BLaER1 treated with 17β-estradiol and CSF1 and Interleukin-3, amounts not matched to agents 10 nM and 100 nM (cell line): ENCODE data around the gene SP4.

ENCODE experiments used
- H3K27ac ChIP-seq, 11 experiments: shearing (Covaris generic); formaldehyde crosslinking; 2 replicates each; pipeline ENCODE4 v1.8.1; 2022
- H3K27me3 ChIP-seq, 11 experiments: shearing (Covaris generic); formaldehyde crosslinking; 2 replicates each; pipeline ENCODE4 v1.8.1; 2022
- H3K36me3 ChIP-seq, 11 experiments: shearing (Covaris generic); formaldehyde crosslinking; 2 replicates each; pipeline ENCODE4 v1.8.1; 2022
- H3K4me1 ChIP-seq, 10 experiments: shearing (Covaris generic); formaldehyde crosslinking; 2 replicates each; pipeline ENCODE4 v1.8.1; 2022
- H3K4me2 ChIP-seq, 11 experiments: shearing (Covaris generic); formaldehyde crosslinking; 2 replicates each; pipeline ENCODE4 v1.8.1; 2022
- H3K4me3 ChIP-seq, 10 experiments: shearing (Covaris generic); formaldehyde crosslinking; 2 replicates each; pipeline ENCODE4 v1.8.1; 2022
- H3K9ac ChIP-seq, 11 experiments: shearing (Covaris generic); formaldehyde crosslinking; 2 replicates each; pipeline ENCODE4 v1.8.1; 2022
- H3K9me3 ChIP-seq, 11 experiments: shearing (Covaris generic); formaldehyde crosslinking; replicated peaks in 1 of 11; 2 replicates each; pipeline ENCODE4 v1.8.1; 2022
- H4K20me1 ChIP-seq, 11 experiments: shearing (Covaris generic); formaldehyde crosslinking; 2 replicates each; pipeline ENCODE4 v1.8.1; 2022
- Cebpa-rat ChIP-seq, 11 experiments: shearing (Covaris generic); IDR thresholded peaks; 2 replicates each; pipeline ENCODE4 v1.8.1; 2022

Gene SP4

GRCh38 chr7:21429021-21429420, 1.1 kb downstream of the SP4 start:
- peaks cover 41 to 56% (median 52%) of the 10 kb centered on the region in 10 experiments for H3K4me1 ChIP-seq
- peak overlapping the region; percentile 73 to 93 (median 83) for H3K4me2 ChIP-seq
- peaks cover 0 to 29% (median 10%) of the 10 kb centered on the region in 11 experiments; a peak in 13 of 22 replicates for H3K36me3 ChIP-seq
- peaks cover 0 to 21% (median 0%) of the 10 kb centered on the region in 11 experiments; a peak in 5 of 22 replicates for H4K20me1 ChIP-seq
- H3K4me3 ChIP-seq, result peak overlapping the region; percentile 70 to 90 (median 78)
- H3K27ac ChIP-seq, result peak overlapping the region; percentile 72 to 99 (median 95); a peak in 19 of 22 replicates
- H3K9ac ChIP-seq, result peak overlapping the region; percentile 85 to 99 (median 95); a peak in 21 of 22 replicates
- H3K9me3 ChIP-seq, result peaks cover 0 to 3% (median 0%) of the 10 kb centered on the region in 11 experiments; a peak in 2 of 22 replicates
- TF ChIP-seq Cebpa-rat (IDR thresholded peaks at IDR 0.05), result no peak
- H3K27me3 ChIP-seq, result no peaks in the 10 kb centered on the region

GRCh38 chr7:21429786-21430574, 2.1 kb downstream of the SP4 start:
- Histone ChIP-seq H4K20me1 (peaks cover 0 to 21% (median 0%) of the 10 kb centered on the region in 11 experiments; a peak in 5 of 22 replicates), H3K9ac (0 out of 22 replicates have a peak overlapping the region, but pooled peaks of 1 of the 11 experiments have one; percentile 95), H3K27ac (no peak overlapping the region), H3K4me1 (peaks cover 41 to 56% (median 52%) of the 10 kb centered on the region in 10 experiments), H3K4me2 (peak overlapping the region; percentile 10 to 92 (median 79); a peak in 19 of 22 replicates), H3K4me3 (no peak overlapping the region), H3K36me3 (peaks cover 0 to 38% (median 16%) of the 10 kb centered on the region in 11 experiments; a peak in 13 of 22 replicates), H3K27me3 (no peaks in the 10 kb centered on the region), H3K9me3 (peaks cover 0 to 6% (median 0%) of the 10 kb centered on the region in 11 experiments; a peak in 2 of 22 replicates)
- no peak for TF ChIP-seq Cebpa-rat (IDR thresholded peaks at IDR 0.05)

- no peak overlapping the region; a peak in 1 of 22 replicates for H3K9ac ChIP-seq
- peak overlapping the region; percentile 10 to 92 (median 78); a peak in 19 of 22 replicates for H3K4me2 ChIP-seq
- H4K20me1 ChIP-seq, result peaks cover 0 to 21% (median 0%) of the 10 kb centered on the region in 11 experiments; a peak in 5 of 22 replicates
- no peak for TF ChIP-seq Cebpa-rat (IDR thresholded peaks at IDR 0.05)
- peaks cover 0 to 41% (median 16%) of the 10 kb centered on the region in 11 experiments; a peak in 14 of 22 replicates for H3K36me3 ChIP-seq
- H3K27ac ChIP-seq, result no peak overlapping the region
- H3K4me1 ChIP-seq, result peaks cover 41 to 56% (median 52%) of the 10 kb centered on the region in 10 experiments
- H3K4me3 ChIP-seq, result peak overlapping the region in 2 of 10 experiments; percentile 30 to 34; a peak in 3 of 20 replicates
- H3K27me3 ChIP-seq, result no peaks in the 10 kb centered on the region
- peaks cover 0 to 6% (median 0%) of the 10 kb centered on the region in 11 experiments; a peak in 2 of 22 replicates for H3K9me3 ChIP-seq
Observed at GRCh38 chr7:21430575-21430954, 2.7 kb downstream of the SP4 start.

GRCh38 chr7:21443149-21443841, 15.4 kb downstream of the SP4 start:
- Histone ChIP-seq H4K20me1 (no peaks in the 10 kb centered on the region), H3K4me2 (no peak overlapping the region), H3K4me1 (no peaks in the 10 kb centered on the region), H3K27me3 (no peaks in the 10 kb centered on the region), H3K9me3 (peaks cover 0 to 13% (median 3%) of the 10 kb centered on the region in 11 experiments; a peak in 6 of 22 replicates), H3K27ac (no peak overlapping the region), H3K4me3 (no peak overlapping the region), H3K9ac (no peak overlapping the region), H3K36me3 (peaks cover 0 to 52% (median 16%) of the 10 kb centered on the region in 11 experiments; a peak in 15 of 22 replicates)
- TF ChIP-seq Cebpa-rat (IDR thresholded peaks at IDR 0.05), result no peak

- H4K20me1 ChIP-seq, result no peaks in the 10 kb centered on the region
- no peak for TF ChIP-seq Cebpa-rat (IDR thresholded peaks at IDR 0.05)
Observed at GRCh38 chr7:21448974-21449373, 21.1 kb downstream of the SP4 start.

GRCh38 chr7:21450076-21450475, 22.2 kb downstream of the SP4 start:
- Histone ChIP-seq H4K20me1 (no peaks in the 10 kb centered on the region), H3K4me1 (peaks cover 0 to 12% (median 7%) of the 10 kb centered on the region in 10 experiments; a peak in 14 of 20 replicates), H3K4me3 (no peak overlapping the region), H3K27me3 (no peaks in the 10 kb centered on the region), H3K27ac (no peak overlapping the region), H3K9ac (no peak overlapping the region), H3K36me3 (peaks cover 16 to 69% (median 49%) of the 10 kb centered on the region in 11 experiments), H3K9me3 (peaks cover 50 to 81% (median 60%) of the 10 kb centered on the region in 11 experiments), H3K4me2 (no peak overlapping the region)
- TF ChIP-seq Cebpa-rat (IDR thresholded peaks at IDR 0.05), result no peak

More at GRCh38 chr7:21448974-21449373, 21.1 kb downstream of the SP4 start:
- Histone ChIP-seq H3K4me3 (peak overlapping the region in 1 of 10 experiments; percentile 12; a peak in 1 of 20 replicates), H3K4me1 (peaks cover 0 to 12% (median 7%) of the 10 kb centered on the region in 10 experiments; a peak in 14 of 20 replicates), H3K27me3 (no peaks in the 10 kb centered on the region), H3K27ac (peak overlapping the region in 1 of 11 experiments; percentile 27; a peak in 1 of 22 replicates), H3K9me3 (peaks cover 39 to 70% (median 49%) of the 10 kb centered on the region in 11 experiments), H3K4me2 (peak overlapping the region in 8 of 11 experiments; percentile 22 to 71 (median 54); a peak in 14 of 22 replicates), H3K36me3 (peaks cover 5 to 69% (median 45%) of the 10 kb centered on the region in 11 experiments), H3K9ac (no peak overlapping the region)

GRCh38 chr7:21450941-21451340, 23.1 kb downstream of the SP4 start:
- H3K27me3 ChIP-seq, result no peaks in the 10 kb centered on the region
- H3K9ac ChIP-seq, result no peak overlapping the region
- peaks cover 0 to 12% (median 7%) of the 10 kb centered on the region in 10 experiments; a peak in 14 of 20 replicates for H3K4me1 ChIP-seq
- H3K4me3 ChIP-seq, result no peak overlapping the region
- TF ChIP-seq Cebpa-rat (IDR thresholded peaks at IDR 0.05), result no peak
- H3K36me3 ChIP-seq, result peaks cover 25 to 71% (median 58%) of the 10 kb centered on the region in 11 experiments
- peaks cover 58 to 90% (median 69%) of the 10 kb centered on the region in 11 experiments for H3K9me3 ChIP-seq
- no peaks in the 10 kb centered on the region for H4K20me1 ChIP-seq
- H3K4me2 ChIP-seq, result peak overlapping the region in 3 of 11 experiments; percentile 1 to 12 (median 6); a peak in 5 of 22 replicates
- H3K27ac ChIP-seq, result no peak overlapping the region

- no peak for TF ChIP-seq Cebpa-rat (IDR thresholded peaks at IDR 0.05)
- Histone ChIP-seq H3K9me3 (peaks cover 68 to 91% (median 80%) of the 10 kb centered on the region in 11 experiments), H3K27ac (no peak overlapping the region), H4K20me1 (no peaks in the 10 kb centered on the region), H3K27me3 (no peaks in the 10 kb centered on the region), H3K4me1 (peaks cover 5 to 12% (median 10%) of the 10 kb centered on the region in 10 experiments; a peak in 17 of 20 replicates), H3K9ac (no peak overlapping the region), H3K4me2 (no peak overlapping the region), H3K4me3 (peak overlapping the region in 3 of 10 experiments; percentile 14 to 22 (median 16); a peak in 2 of 20 replicates), H3K36me3 (peaks cover 35 to 89% (median 68%) of the 10 kb centered on the region in 11 experiments)
Observed at GRCh38 chr7:21454182-21454581, 26.3 kb downstream of the SP4 start.
